ENCODE measurements around the gene AP5Z1. TPM values are rescaled to one million over a fixed set of nuclear protein-coding genes. Genes with fewer than 3 reads are reported as not detected.
"Not testable (repeated sequence)": the region's sequence is repeated elsewhere in the genome, so short reads cannot be mapped to it uniquely, and the experiment has no call there.

Gene AP5Z1
- total RNA-seq, 1 experiment from 2014 or later: 66.8 TPM

DNA sequence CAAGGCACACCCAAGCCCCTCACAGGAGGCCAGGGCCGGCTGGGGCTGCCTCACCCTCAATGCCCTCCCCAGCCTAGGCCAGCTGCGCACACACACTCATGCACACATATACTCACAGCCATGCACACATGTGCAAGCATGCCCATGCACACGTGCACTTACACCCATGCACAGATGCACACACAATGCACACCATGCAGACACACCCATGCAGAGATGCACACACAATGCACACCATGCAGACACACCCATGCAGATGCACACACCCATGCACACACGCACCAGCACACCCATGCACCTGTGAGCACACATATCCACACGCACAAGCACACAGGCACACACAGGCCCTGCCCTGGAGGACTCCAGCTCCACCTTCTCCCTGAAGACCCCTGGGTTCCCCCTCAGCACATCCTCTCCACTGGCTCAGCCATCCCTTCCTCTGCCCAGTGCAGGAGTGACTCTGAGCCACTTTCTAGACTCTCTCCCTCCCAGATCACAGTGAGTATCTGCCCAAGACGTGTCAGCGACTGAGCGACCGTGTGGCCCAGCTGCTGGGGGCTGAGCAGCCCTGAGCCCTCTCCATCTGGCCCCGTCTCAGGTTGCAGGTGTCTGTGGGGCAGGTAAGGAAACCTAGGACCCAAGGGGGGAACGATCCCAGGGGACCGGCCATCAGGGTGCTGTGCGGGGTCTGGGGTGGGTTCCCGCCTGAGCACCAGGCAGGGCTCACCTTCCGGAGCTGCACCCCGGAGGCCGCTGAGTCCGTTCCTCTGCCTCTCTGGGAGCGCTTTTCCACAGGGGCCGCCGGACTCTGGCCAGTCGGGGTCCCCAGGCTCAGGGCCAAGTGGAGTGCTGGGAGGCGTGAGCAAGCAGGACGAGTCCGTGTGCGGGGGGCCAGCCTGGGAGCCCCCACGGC lies 25.8 kb downstream of the AP5Z1 start:
- no peaks in the 10 kb centered on the region for H3K9me3 ChIP-seq
- CTCF ChIA-PET: interaction anchor here (0.6 kb wide), 1 partner anchor 64 kb away, joined by 3 read pairs; no protein-coding TSS in a partner anchor

DNA sequence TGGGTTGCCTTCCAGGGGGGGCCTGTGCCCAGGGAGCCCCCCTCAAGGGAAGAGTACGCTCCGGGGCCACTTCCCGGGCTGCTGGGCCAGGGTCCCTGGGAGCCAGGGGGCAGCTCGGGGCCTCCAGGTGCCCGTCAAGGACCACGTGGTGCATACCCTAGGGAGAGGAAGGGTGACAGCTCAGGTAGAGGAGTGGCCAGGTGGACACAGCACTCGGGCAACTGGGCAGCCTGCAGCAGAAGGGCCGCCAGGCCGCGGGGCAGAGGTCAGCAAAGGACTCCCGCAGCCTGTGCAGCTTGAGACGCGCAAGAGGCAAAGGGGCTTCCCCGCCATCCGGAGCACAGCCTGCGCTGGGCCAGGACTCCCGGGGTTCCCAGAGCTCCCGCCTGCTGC lies 26.4 kb downstream of the AP5Z1 start:
- Histone ChIP-seq H3K27me3 (replicated peaks; ENCODE audit: control insufficient read depth, insufficient read depth, low read length) (no peaks in the 10 kb centered on the region), H3K4me1 (no peaks in the 10 kb centered on the region), H3K4me3 (ENCODE audit: low read depth, low read length) (no peak overlapping the region), H3K36me3 (ENCODE audit: control insufficient read depth, insufficient read depth, low read length) (no peaks in the 10 kb centered on the region), H3K9me3 (no peaks in the 10 kb centered on the region)
- Mint-ChIP-seq H3K27me3 (ENCODE audit: insufficient read depth, unreplicated experiment) (no peaks in the 10 kb centered on the region), H3K4me3 (ENCODE audit: unreplicated experiment) (no peak overlapping the region), H3K27ac (ENCODE audit: unreplicated experiment) (no peak overlapping the region), H3K9me3 (ENCODE audit: unreplicated experiment) (no peaks in the 10 kb centered on the region), H3K4me1 (ENCODE audit: low read depth, unreplicated experiment) (no peaks in the 10 kb centered on the region), H3K36me3 (ENCODE audit: insufficient read depth, unreplicated experiment) (peaks cover 10% of the 10 kb centered on the region)
- CTCF ChIA-PET: no interaction called here
- BruUV-seq (replicated peaks): no TSS peak
- POLR2A ChIA-PET: no interaction called here
- intact Hi-C loops (cut with micrococcal nuclease; ENCODE audit: unreplicated experiment): no loop called here
- TF ChIP-seq, protein P1, sequence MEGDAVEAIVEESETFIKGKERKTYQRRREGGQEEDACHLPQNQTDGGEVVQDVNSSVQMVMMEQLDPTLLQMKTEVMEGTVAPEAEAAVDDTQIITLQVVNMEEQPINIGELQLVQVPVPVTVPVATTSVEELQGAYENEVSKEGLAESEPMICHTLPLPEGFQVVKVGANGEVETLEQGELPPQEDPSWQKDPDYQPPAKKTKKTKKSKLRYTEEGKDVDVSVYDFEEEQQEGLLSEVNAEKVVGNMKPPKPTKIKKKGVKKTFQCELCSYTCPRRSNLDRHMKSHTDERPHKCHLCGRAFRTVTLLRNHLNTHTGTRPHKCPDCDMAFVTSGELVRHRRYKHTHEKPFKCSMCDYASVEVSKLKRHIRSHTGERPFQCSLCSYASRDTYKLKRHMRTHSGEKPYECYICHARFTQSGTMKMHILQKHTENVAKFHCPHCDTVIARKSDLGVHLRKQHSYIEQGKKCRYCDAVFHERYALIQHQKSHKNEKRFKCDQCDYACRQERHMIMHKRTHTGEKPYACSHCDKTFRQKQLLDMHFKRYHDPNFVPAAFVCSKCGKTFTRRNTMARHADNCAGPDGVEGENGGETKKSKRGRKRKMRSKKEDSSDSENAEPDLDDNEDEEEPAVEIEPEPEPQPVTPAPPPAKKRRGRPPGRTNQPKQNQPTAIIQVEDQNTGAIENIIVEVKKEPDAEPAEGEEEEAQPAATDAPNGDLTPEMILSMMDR (IDR thresholded peaks at IDR 0.05; ENCODE audit: insufficient read depth in 1 of 2, low read depth in 1 of 2, low read length in 1 of 2, severe bottlenecking in 1 of 2, unreplicated experiment in 1 of 2): no peak
- no peak for DNase-seq

More for the DNA sequence above, 25.8 kb downstream of the AP5Z1 start:
- DNase-seq: no peak
- no peaks in the 10 kb centered on the region for H3K36me3 ChIP-seq (ENCODE audit: control insufficient read depth, insufficient read depth, low read length)
- peaks cover 12% of the 10 kb centered on the region for H3K36me3 Mint-ChIP-seq (ENCODE audit: insufficient read depth, unreplicated experiment)
- H3K4me3 ChIP-seq (ENCODE audit: low read depth, low read length): no peak overlapping the region
- H3K27me3 ChIP-seq (replicated peaks; ENCODE audit: control insufficient read depth, insufficient read depth, low read length): no peaks in the 10 kb centered on the region
- TF ChIP-seq, protein P1 (IDR thresholded peaks at IDR 0.05; ENCODE audit: insufficient read depth in 1 of 2, low read depth in 1 of 2, low read length in 1 of 2, severe bottlenecking in 1 of 2, unreplicated experiment in 1 of 2): no peak
- POLR2A ChIA-PET: no interaction called here
- no TSS peak for BruUV-seq (replicated peaks)
- H3K4me3 Mint-ChIP-seq (ENCODE audit: unreplicated experiment): no peak overlapping the region
- H3K4me1 ChIP-seq: no peaks in the 10 kb centered on the region
- intact Hi-C loops (cut with micrococcal nuclease; ENCODE audit: unreplicated experiment): no loop called here
- H3K9me3 Mint-ChIP-seq (ENCODE audit: unreplicated experiment): no peaks in the 10 kb centered on the region
- H3K27ac Mint-ChIP-seq (ENCODE audit: unreplicated experiment): no peak overlapping the region
- H3K4me1 Mint-ChIP-seq (ENCODE audit: low read depth, unreplicated experiment): no peaks in the 10 kb centered on the region
- H3K27me3 Mint-ChIP-seq (ENCODE audit: insufficient read depth, unreplicated experiment): no peaks in the 10 kb centered on the region

DNA sequence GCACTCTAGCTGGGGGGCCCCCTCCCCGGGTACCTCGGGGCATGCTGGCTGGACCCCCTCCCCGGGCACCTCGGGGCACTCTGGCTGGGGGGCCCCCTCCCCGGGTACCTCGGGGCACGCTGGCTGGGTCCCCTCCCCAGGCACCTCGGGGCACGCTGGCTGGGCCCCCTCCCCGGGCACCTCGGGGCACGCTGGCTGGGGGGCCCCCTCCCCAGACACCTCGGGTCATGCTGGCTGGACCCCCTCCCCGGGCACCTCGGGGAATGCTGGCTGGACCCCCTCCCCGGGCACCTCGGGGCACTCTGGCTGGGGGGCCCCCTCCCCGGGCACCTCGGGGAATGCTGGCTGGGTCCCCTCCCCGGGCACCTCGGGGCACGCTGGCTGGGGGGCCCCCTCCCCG lies 27.2 kb downstream of the AP5Z1 start:
- H3K27me3 Mint-ChIP-seq (ENCODE audit: insufficient read depth, unreplicated experiment); H3K4me1 ChIP-seq; CTCF ChIA-PET; H3K36me3 ChIP-seq (ENCODE audit: control insufficient read depth, insufficient read depth, low read length); intact Hi-C loops (cut with micrococcal nuclease; ENCODE audit: unreplicated experiment); H3K4me3 ChIP-seq (ENCODE audit: low read depth, low read length); H3K4me3 Mint-ChIP-seq (ENCODE audit: unreplicated experiment); H3K27me3 ChIP-seq (replicated peaks; ENCODE audit: control insufficient read depth, insufficient read depth, low read length); H3K4me1 Mint-ChIP-seq (ENCODE audit: low read depth, unreplicated experiment); H3K9me3 Mint-ChIP-seq (ENCODE audit: unreplicated experiment); POLR2A ChIA-PET; DNase-seq; H3K27ac Mint-ChIP-seq (ENCODE audit: unreplicated experiment); H3K36me3 Mint-ChIP-seq (ENCODE audit: insufficient read depth, unreplicated experiment); H3K9me3 ChIP-seq; BruUV-seq (replicated peaks): not testable (repeated sequence)

Measured in Caco-2 (cell line).